SU-DHL-6 (cell line): Measurements from ENCODE around the gene MYO7B.

Source experiments
- H2AFZ ChIP-seq: fragments of 200-600 bp; sonication (generic); 2 replicates; pipeline ENCODE4 v1.6.1; 2014; ENCODE audit warnings: low read depth, mild to moderate bottlenecking, moderate library complexity, mixed read lengths, antibody characterized with exemption, low read length; ENCODE audit not compliant: severe bottlenecking
- H3F3A ChIP-seq: fragments of 200-600 bp; shearing (Covaris generic); 2 replicates; pipeline ENCODE4 v1.6.0; 2016; ENCODE audit warnings: antibody characterized with exemption, mild to moderate bottlenecking; ENCODE audit not compliant: insufficient read depth
- H3K27ac ChIP-seq: fragments of 200-600 bp; sonication (generic); 2 replicates; pipeline ENCODE4 v1.5.1; 2016; ENCODE audit warnings: low read depth, mild to moderate bottlenecking, low read length, moderate library complexity, mixed read lengths
- H3K27me3 ChIP-seq: fragments of 200-600 bp; sonication (generic), shearing (Covaris generic); 2 replicates; pipeline ENCODE4 v1.6.0; 2014; ENCODE audit warnings: mild to moderate bottlenecking, low read length
- H3K36me3 ChIP-seq: fragments of 200-600 bp; sonication (generic); 2 replicates; pipeline ENCODE4 v1.6.1; 2014; ENCODE audit warnings: mild to moderate bottlenecking, low read length, mixed read lengths
- H3K4me2 ChIP-seq: fragments of 300-600, 200-600 bp; shearing (Covaris generic), sonication (generic); 2 replicates; pipeline ENCODE4 v1.6.0; 2014; ENCODE audit warnings: low read length, low read depth, mild to moderate bottlenecking; ENCODE audit not compliant: poor library complexity, severe bottlenecking
- H3K4me3 ChIP-seq: fragments of 200-600 bp; sonication (generic); 2 replicates; pipeline ENCODE4 v1.5.1; 2014; ENCODE audit warnings: antibody characterized with exemption, low read length, mild to moderate bottlenecking, mixed read lengths; ENCODE audit not compliant: insufficient read depth, poor library complexity, severe bottlenecking
- H3K79me2 ChIP-seq: fragments of 200-600 bp; sonication (generic); 2 replicates; pipeline ENCODE4 v1.6.1; 2014; ENCODE audit warnings: mild to moderate bottlenecking, low read length, moderate library complexity; ENCODE audit not compliant: insufficient read depth
- H3K9ac ChIP-seq: fragments of 200-600 bp; sonication (generic); 2 replicates; pipeline ENCODE4 v1.7.0; 2014; ENCODE audit warnings: mild to moderate bottlenecking, low read length
- H3K9me2 ChIP-seq: fragments of 200-600 bp; sonication (generic); replicated peaks from 2 replicates; pipeline ENCODE4 v1.6.1; 2014; ENCODE audit warnings: low read length; ENCODE audit not compliant: insufficient read depth
- H3K9me3 ChIP-seq: fragments of 200-600 bp; sonication (generic); 2 replicates; pipeline ENCODE4 v1.6.1; 2014; ENCODE audit warnings: low read length, mixed read lengths; ENCODE audit not compliant: insufficient read depth
- H4K20me1 ChIP-seq: fragments of 200-600 bp; sonication (generic); 2 replicates; pipeline ENCODE4 v1.6.1; 2014; ENCODE audit warnings: low read depth, mild to moderate bottlenecking, antibody characterized with exemption, low read length, moderate library complexity, mixed read lengths
- EZH2phosphoT487 ChIP-seq: fragments of 200-600 bp; sonication (generic), shearing (Covaris generic); conservative IDR thresholded peaks from 2 replicates; pipeline ENCODE4 v1.6.1; 2018; ENCODE audit warnings: mild to moderate bottlenecking, antibody characterized with exemption, low read length, moderate library complexity, mixed read lengths
- TF ChIP-seq, protein P1 (sequence below): fragments of 200-600 bp; sonication (generic); IDR thresholded peaks from one replicate; pipeline ENCODE4 v1.5.1; 2017; ENCODE audit warnings: antibody characterized with exemption, mild to moderate bottlenecking, low read length, moderate library complexity; ENCODE audit not compliant: insufficient read depth, poor library complexity, severe bottlenecking

The MYO7B gene

DNA sequence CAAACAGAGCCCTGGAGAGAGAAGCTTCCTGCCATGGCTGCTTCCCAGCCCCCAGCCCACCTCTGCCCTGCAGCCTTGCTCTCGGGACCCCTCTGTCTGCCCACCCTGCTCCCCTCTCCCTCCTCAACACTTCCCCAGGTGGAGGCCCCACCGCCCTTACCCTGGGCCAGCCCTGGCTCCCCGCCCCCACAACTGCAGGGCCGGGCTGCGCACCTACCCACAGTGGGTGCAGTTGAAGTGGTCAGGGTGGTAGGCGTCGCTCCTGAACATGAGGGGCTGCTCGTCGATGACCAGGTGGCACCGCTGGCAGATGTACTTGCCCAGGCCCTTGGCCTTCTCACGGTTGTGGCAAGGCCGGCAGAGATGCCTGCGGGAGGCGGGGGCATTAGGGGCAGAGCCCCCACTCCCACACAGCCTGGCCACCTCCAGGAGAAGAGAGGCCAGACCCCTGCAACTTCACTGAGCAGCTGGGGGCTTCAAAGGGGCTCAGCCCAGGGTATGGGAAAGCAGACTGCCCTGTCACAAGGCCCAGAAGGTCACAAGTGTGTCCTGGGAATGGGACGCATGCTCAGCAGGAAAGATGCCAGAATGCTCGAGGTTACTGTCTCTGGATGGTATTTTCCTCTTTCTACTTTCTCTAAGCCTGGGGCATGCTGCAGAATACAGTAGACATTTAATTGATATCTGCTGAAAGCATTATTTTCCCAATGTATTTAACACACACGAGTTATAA lies 107.4 kb downstream of the MYO7B start:
- no peaks in the 10 kb centered on the region for H3K36me3 ChIP-seq
- H3K9me2 ChIP-seq, result no peaks in the 10 kb centered on the region
- no peak overlapping the region for H3K4me3 ChIP-seq
- no peaks in the 10 kb centered on the region for H3K79me2 ChIP-seq
- H2AFZ ChIP-seq, result no peak overlapping the region
- no peaks in the 10 kb centered on the region for H3K27me3 ChIP-seq
- no peaks in the 10 kb centered on the region for H3K9me3 ChIP-seq
- H3K4me2 ChIP-seq, result no peak overlapping the region
- no peaks in the 10 kb centered on the region for H4K20me1 ChIP-seq
- no peak overlapping the region for H3K9ac ChIP-seq
- no peak for TF ChIP-seq EZH2phosphoT487
- TF ChIP-seq, protein P1, sequence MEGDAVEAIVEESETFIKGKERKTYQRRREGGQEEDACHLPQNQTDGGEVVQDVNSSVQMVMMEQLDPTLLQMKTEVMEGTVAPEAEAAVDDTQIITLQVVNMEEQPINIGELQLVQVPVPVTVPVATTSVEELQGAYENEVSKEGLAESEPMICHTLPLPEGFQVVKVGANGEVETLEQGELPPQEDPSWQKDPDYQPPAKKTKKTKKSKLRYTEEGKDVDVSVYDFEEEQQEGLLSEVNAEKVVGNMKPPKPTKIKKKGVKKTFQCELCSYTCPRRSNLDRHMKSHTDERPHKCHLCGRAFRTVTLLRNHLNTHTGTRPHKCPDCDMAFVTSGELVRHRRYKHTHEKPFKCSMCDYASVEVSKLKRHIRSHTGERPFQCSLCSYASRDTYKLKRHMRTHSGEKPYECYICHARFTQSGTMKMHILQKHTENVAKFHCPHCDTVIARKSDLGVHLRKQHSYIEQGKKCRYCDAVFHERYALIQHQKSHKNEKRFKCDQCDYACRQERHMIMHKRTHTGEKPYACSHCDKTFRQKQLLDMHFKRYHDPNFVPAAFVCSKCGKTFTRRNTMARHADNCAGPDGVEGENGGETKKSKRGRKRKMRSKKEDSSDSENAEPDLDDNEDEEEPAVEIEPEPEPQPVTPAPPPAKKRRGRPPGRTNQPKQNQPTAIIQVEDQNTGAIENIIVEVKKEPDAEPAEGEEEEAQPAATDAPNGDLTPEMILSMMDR, result no peak
- H3F3A ChIP-seq, result no peaks in the 10 kb centered on the region
- no peak overlapping the region for H3K27ac ChIP-seq

DNA sequence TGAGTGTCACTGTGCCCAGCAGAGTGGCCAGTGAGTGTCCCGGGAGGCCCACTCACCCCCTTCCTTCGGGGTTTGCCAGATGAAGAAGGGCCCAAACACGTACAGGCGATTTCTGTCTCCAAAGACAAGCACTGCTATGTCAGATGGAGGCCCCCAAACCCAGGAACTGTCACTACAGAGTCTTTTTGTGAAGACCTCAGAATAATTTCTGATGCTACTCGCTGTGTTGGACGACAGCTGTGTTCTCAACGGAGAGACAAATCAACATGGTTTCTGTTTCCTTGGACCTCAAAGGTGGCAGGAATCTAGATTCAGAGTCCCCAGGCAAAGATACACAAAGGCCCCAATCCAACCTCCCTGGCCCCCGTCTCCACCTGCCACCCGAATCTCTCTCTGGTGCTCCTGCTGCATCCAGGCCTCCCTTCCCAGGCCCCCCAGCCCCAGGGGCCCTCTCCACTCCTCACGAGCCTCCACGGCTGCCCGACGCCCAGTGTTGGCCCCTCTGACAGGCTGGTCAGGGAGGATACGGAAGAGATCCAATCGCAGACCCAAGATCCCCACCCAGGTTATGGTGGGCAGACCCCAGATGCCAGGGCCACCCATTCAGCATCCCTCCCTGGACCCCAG lies 108.1 kb downstream of the MYO7B start:
- H3K9me2 ChIP-seq, result no peaks in the 10 kb centered on the region
- TF ChIP-seq EZH2phosphoT487, result no peak
- TF ChIP-seq, protein P1, result no peak
- H3K79me2 ChIP-seq, result no peaks in the 10 kb centered on the region
- H3K9me3 ChIP-seq, result no peaks in the 10 kb centered on the region
- H2AFZ ChIP-seq, result no peak overlapping the region
- no peaks in the 10 kb centered on the region for H3K36me3 ChIP-seq
- H3K27me3 ChIP-seq, result no peaks in the 10 kb centered on the region
- no peak overlapping the region for H3K4me3 ChIP-seq
- no peaks in the 10 kb centered on the region for H3F3A ChIP-seq
- H3K27ac ChIP-seq, result no peak overlapping the region
- H3K9ac ChIP-seq, result no peak overlapping the region
- H4K20me1 ChIP-seq, result no peaks in the 10 kb centered on the region
- no peak overlapping the region for H3K4me2 ChIP-seq

DNA sequence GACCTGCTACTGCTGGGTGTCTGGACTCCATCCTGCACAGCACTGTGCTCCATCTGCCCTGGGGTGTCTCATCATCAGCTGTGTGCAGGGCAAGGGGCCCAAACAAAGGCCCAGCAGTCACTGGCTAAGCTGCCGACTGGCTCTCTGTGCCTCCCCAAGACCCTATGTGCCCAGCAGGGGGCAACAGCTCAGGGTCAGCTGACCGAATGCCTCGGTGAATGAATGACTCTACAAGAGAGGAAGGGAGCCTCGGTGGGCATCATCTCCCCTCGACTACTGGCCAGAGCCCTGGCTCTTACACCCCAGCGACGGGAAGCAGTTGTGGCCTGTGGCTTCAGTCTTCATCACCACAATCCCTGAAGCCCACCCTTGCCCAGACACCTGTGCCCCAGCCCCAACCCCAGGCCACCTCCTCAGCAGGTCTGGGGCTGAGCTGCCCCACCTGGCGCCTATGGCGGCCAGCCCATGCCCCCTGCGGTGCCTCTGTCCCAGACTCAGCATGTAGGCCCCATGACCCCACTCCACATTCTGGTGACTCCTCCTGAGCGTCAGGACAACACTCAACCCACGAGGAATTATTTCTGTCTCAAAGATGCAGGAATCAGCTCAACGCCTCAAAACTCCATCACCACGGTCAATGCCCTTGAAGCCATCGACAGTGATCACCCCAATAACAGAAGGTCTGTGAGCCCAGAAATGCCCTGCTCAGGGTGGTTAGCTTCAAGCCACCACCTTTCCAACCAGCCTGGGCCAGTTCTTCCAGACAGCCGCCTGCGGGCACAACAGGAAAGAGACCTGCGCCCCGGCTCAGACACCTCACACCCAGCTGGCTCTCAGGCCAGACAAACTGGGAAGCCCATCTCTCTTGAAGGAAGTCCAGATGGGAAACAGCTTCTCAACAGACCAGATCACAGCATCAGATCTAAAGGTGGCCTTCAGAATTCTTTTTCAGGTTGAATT lies 108.9 kb downstream of the MYO7B start:
- no peaks in the 10 kb centered on the region for H3F3A ChIP-seq
- H3K36me3 ChIP-seq, result no peaks in the 10 kb centered on the region
- no peak overlapping the region for H2AFZ ChIP-seq
- no peaks in the 10 kb centered on the region for H3K79me2 ChIP-seq
- no peaks in the 10 kb centered on the region for H3K27me3 ChIP-seq
- no peaks in the 10 kb centered on the region for H4K20me1 ChIP-seq
- H3K4me3 ChIP-seq, result no peak overlapping the region
- TF ChIP-seq, protein P1, result no peak
- no peak for TF ChIP-seq EZH2phosphoT487
- H3K9me3 ChIP-seq, result no peaks in the 10 kb centered on the region
- H3K27ac ChIP-seq, result no peak overlapping the region
- no peak overlapping the region for H3K4me2 ChIP-seq
- no peaks in the 10 kb centered on the region for H3K9me2 ChIP-seq
- H3K9ac ChIP-seq, result no peak overlapping the region
